Stimulated activated CD8-positive, alpha-beta memory T cell treated with anti-CD3 and anti-CD28 coated beads, Interleukin-15, amount 100 ng/mL, for 24 hours (primary cell): ENCODE data around the gene PLD6.
"Not testable (repeated sequence)": the region's sequence is repeated elsewhere in the genome, so short reads cannot be mapped to it uniquely, and the experiment has no call there.

ENCODE experiments used
- DNase-seq: peaks from one replicate; pipeline ENCODE4 v3.0.0-alpha.2; 2020; ENCODE audit warnings: low read depth

Gene PLD6

DNA sequence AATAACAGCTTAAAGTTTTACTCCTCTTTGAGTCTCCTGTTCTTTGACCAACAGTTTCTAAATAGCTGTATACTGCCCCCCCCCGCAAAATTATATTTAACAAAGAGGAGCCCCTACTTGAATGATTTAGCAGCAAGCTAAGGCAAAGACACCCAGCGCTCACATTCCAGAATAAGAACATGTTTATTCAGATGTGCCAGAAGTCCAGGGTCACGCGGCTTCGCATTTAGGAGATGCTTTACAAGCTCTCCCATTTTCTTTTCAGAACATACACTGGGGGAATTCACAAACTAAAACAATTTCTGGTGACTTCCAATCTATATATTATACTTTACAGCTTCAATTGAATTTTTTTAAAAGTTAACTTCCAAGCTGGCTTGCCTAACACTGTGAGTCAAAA lies 5.3 kb downstream of the PLD6 start:
- no peak for DNase-seq

DNA sequence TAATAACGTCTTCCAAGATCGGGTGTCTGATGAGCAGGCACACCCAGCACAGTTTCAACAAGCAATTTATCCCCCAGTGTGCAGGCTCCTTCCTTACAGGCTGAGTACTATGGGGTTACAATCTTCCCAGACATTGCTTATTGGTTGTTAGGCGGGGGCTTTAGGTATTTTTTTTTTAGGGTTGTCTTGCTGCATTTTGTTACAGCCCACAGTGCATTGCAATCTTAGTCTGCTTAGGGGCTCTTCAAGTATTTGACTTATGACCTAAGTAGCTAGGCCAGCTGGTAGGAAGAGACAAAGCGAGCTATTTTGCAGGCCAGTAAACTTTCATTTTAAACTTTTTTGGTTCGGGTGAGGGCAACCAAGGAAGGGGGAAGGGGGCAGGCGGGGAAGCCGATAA lies 5.8 kb downstream of the PLD6 start:
- no peak for DNase-seq

DNA sequence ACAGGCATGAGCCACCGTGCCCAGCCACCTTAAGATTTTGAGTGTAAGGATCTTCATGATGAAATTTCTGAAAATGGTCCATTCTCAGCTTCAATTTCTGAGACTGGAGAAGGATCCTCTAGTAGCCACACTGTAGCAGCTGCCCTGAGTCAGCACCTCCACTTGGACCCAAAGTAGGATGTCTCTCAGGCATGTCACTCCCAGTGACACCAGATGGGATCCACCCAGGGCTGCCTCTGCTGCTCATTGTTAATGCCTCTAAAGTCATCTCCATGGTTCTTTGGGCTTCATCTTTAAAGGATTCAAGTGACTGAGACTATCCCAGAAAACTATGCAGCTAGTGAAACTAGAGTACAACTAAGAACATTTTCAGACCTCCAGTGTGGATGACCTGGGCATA lies 7.9 kb downstream of the PLD6 start:
- no peak for DNase-seq

DNA sequence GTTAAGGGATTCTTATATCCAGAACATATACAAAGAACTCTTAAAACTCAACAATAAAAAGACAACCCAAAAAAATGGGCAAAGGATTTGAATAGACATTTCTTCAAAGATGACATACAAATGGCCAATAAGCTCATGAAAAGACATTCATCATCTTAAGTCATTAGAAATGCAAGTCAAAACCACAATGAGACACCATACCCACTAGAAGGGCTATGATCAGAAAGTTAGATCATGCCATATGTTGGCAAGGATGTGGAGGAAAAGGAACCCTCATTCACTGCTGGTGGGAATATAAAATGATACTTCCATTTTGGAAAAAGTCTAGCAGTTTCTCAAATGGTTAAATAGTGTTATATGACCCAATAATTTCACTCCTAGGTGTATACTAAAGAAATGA lies 9.4 kb downstream of the PLD6 start:
- DNase-seq, result no peak

DNA sequence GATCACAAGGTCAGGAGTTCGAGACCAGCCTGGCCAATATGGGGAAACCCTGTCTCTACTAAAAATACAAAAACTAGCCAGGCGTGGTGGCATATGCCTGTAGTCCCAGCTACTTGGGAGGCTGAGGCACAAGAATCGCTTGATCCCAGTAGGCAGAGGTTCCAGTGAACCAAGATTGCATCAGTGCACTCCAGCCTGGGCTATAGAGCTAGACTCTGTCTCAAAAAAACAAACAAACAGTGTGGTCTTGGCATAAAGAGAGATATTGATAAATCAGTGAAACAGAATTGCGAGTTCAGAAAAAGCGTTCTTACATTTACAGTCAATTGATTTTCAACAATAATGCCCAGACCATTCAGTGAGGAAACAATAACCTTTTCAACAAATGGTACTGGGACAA lies 10.7 kb downstream of the PLD6 start:
- not testable (repeated sequence) for DNase-seq

DNA sequence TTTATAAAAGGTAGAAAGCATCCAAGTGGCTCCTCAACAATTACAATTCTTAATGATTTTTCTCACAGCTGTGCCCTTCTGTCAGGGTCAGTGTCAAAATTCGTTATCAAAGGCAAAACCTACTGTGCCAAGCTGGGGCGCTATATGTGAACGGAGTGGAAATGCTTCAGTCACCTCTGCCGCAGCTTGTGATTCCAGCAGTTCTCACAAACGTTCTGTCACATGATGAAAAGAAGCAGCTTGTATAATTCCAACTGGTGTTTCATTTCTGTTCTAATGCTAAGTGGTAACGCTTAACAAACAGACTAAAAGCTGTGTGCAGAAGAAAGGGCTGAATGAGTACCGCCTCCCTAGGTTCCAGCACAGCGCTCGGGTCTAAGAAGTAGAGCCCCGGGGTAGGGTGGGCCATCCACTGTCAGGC lies 14.2 kb downstream of the PLD6 start:
- DNase-seq, result no peak

DNA sequence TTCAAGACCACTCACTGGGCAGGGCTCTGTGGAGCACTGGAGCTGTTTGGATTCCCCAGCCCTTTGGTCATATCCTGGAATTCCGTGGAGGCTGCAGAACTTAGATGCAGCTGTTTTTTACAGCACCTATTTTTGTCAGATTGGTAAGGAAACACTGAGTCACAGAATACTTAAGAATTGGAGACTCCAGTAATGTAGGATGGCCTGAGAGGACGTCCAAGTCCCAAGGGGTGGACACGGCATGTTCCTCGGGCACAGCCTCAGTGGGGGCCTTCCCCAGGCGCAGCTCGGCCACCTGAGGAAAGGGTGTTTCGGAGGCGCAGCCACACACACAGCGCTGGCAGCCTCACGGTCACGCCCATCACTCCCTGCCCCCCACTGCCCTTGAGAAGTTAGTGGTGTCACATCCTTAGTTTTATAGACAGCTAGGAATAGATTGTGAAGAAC lies 14.8 kb downstream of the PLD6 start:
- DNase-seq, result no peak

DNA sequence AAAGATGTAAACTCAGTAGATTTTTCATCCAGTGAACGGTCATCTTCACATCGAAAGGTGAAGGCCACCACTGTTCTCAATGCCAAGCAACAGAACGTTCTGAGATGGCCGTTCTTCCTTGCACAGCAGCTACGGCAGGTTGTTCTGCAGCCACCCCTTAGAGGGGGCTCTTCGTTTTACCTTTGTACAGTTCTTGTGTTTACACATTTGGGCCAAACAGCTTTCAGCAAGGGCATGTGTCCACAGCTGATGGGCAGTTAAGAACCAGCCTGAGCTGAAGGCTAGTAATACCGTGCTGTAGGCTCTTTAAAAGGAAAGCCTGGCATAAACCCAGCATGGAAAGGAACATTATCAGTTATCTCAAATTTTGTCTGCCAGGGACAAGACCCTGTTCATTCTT lies 15.9 kb downstream of the PLD6 start:
- no peak for DNase-seq

DNA sequence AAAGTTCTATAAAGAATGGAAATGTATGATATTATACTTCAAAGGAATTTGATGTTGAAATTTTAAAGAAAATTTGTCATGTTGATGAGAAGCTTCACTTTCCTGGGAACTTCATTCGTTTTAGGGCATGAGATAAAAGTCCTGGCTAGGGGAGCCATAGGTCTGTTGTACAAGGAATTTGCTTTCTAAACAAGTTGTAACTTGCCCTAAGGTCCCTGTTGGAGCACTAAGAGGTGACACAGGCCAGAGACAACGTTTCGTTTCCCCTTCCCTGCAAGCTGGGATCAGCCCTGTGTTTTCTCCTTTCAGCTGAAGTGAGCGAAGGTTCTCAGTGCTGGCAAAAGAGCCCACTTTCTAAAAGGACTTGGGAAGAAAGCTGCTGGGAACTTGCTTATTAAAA lies 16.6 kb downstream of the PLD6 start:
- DNase-seq, result no peak

DNA sequence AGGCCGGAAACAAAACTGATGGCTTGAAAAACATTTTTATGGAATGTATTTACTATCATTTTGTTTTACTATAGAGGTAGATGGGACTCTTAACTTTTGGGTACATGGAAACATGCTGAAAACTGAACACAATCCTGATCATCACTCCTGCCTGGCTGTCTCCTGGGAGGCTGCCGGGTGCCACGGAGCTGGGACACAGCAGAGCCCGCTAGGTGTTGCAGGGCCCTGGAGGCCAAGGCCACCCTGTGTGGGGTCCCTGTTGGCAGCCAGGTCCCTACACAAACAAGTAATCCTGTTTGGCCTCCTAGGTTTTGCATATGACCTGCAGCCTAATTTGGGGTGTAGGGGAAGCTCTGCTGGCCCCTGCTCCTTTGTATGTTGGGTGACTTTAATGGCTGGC lies 17.5 kb downstream of the PLD6 start:
- DNase-seq, result no peak

DNA sequence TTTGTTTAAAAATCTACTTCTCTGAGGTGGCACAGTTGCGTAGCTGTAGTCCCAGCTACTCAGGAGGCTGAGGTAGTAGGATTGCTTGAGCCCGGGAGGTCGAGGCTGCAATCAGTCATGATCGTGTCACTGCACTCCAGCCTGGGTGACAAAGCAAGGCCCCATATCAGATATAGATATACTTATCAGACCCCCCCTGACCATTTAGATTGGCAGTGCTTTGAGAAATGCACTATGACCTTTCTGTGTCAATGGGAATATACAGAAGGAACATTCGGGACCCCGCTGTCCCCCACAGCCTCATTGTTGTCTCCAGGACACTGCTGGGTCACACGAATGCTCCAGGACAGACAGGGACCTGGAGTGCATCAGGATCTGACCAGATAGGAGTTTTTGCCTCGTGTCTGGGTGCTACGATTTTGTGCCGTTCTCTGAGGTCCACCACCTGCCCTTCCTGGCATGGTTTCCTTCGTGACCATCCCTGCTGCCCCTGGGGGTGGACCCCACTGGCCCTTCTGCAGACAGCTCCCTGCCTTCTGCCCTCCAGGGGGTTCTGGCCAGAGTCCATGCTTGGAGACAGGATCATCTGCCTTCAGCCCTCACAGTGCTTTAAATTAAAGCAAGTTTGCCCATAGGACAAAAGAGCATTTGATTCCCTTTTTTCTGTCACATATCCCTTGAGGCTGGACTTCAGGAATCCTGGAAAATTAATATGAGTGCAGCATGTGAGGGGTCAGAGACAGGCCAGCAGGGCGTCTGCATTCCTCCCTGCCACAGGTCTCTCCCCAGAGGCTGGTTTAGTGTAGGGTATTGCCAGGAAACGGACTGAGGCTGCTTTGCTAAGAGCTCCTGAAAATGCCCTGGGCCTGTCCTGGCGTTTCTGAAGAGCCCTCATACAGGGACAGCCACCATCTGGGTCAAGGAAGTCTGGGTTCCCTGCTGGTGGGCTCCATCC lies 19.3 kb downstream of the PLD6 start:
- no peak for DNase-seq

DNA sequence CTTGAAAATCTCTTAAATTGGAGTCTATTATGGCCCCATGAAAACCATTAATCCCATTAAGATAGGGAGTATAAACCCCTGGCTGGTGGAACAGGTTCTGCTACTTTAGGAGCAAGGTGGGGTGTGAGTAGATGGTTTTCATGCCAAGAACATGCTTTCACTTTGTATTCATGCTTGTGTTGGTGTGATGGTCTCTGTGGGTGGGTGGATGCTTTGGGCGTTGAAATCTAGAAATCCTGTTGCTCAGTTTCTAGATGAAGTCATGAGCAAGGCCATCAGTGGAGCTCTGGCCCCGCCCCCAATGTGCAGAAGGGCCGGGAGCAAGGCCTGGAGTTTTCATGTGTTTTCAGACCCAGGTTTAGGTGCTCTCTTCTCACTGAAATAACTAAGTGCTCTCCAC lies 20.1 kb downstream of the PLD6 start:
- DNase-seq, result no peak

DNA sequence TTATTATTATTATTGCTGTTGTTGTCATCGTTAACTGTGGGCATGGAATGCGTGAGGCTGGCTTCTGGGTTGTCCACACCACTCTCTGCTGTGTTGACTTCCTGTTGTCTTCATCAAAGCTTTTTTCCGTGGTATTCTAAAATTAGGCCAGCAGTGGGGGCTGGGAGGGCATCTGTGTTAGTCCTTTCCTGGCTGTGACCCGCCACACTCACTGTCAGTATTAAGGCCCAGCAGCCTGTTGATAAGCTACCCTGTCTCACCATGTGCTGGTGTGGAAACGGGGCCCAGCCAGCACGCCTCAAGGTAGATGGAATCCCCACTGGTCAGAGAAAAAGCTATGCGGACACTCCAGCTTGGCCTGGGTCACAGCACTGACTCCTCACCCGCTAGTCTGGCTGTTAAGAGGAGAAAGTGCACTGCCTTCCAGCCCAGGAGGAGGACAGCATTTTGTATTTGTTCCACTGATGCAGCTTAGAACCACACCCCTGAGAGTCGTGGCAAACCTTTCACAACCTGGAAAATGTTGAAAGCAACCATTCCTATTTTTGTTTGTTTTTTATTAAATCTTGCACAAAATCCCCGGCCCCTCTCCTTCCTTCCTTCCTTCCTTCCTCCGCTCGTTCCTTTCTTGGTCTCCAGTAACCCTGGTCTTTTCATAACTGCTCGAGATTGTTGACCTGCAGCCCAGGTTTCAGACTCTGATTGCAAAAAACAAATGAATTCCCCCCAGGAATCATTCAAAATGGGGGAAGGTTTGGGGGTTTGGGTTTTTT lies 21.0 kb downstream of the PLD6 start:
- not testable (repeated sequence) for DNase-seq

DNA sequence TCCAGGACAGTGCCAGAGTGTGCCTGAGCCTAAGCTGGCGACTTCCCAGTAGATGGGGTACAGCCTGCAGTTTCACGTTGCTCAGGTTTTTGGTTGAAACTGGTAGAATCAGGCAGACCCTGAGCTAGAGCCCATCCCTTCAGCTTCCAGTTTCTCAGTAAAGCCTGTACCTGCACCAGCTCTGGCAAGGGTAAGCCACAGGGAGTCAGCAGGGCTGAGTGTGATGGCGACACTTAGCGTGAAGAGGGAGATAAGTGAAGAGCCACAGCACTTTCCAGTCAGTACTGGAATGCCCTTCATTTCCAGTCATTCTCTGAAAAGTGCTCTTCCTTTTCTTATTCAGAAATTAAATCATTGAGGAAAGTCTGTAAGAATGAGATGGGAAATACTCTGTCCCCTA lies 22.4 kb downstream of the PLD6 start:
- no peak for DNase-seq

DNA sequence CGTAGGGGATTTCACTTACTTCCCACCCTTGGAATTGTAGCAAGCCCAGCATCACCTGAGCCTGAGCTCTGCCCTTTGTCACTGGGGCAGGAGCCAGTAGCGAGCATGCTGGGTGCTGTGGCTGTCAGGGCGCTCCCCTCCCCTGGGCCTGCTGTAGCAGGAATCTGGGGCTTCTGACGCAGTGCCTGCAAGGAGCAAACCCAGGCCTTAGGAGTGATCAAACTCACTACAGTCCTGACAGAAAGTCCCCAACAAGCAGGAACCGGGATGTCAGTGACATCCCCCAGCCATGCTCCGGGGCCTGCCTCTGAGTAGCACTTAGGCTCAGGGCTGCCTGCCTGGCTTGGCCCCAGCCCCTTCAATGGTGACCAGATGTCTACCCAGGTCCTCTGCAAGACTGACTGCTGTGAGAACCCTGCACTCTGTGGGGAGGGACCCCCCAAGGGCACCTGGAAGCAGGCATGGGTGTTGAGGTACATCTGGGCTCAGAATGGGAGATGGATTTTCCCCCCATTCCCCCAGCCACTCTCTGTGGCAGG lies 23.5 kb downstream of the PLD6 start:
- DNase-seq, result no peak

DNA sequence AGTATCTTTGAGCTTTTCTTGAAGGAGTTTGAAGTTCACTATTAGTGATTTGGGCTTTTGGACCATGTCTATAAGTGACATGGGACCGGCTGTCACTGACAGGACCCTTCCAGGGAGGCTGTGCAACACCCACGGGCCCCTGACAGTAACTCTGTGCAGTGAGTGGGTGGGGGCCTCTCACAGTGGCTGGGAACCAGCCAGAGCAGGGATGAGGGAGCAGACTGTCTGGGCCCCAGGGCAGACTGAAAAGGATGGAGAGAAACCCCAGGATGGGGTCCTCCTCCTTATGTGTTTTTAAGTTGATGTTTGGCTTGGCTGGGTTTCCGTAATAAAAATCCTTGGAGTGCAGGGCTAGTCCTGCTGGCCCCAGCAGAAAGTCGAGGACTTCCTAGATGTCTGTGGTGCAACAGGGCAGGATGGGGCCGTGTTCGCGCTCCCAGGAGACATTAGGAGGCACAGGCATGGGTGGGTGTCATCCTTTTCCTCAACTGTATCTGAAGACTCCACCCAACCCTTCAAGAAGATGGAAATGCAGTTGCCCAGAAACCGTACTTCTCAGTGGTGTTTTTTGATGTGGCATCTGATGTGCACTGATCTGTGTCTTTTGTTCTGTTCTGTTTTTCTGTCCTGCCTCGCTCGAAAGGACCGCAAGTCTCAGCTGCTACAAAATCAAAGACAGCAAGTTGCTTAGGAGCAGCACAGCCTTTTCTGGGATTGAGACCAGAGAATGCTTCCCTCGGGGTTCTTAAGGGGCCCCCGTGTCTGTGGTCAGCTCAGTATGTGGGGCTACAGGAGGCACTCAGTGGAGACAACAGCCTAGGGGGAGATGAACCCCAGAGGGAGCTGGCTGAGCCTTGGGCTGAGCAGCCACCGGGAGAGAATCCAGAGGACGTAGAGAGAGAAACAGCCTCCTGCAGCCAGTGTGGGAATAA lies 24.2 kb downstream of the PLD6 start:
- no peak for DNase-seq

DNA sequence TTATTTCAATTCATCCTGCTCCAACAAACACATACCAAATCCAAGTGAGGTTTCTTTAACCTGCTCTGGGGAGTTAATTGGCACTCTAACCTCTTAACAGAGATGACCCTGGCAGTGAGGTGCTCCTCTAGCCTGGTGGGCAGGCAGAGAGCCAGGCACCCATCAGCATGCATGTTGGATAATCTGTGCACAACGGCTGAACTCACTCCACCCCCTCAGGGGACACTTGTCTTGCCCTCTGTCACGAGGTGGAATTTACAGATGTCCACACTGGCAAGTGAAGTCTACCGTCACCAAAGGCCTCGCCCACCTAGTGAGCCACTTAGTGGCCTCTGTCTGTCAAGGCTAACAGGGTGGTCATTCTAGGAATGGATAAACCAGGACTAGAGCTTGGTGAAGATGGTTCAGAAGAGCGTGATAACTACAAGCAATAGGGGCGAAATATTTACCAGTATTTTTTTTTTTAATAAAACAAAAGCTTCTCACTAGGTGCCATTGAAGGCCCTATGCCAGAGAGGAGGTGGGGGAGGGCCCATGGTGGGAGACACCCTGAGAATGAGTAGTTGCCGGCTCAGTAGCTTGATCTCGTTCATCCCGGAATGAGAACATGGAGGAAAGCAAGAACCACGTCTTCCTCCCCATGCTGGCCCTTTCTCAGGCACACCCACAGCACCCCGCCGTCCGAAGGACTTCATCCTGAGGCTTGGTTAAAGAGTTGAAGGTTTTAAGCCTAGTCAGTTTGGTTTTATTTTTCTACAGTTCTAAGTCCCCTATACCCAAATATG lies 25.2 kb downstream of the PLD6 start:
- no peak for DNase-seq

DNA sequence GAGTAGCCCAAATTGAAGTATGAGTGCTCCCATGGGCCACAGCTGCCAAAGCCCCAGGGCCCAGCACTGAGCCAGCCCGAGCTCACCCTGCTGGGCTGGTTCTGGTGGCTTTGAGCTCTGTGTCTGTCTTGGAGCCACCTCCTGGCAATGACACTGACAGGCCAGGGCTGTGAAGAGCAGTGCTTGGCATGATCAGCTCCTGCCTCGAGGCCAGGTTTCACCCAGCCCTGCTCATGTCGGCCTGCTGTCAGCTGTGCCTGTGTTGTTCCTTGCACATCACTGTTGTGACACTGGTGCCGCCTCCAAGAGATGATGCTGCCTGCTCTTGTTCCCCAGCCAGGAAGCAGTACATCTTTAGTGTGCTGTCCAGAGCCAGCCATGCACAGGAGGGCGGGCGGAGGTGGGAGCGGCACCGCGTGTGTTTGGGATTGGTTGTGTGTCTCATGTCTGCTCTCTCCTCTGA lies 26.0 kb downstream of the PLD6 start:
- no peak for DNase-seq

DNA sequence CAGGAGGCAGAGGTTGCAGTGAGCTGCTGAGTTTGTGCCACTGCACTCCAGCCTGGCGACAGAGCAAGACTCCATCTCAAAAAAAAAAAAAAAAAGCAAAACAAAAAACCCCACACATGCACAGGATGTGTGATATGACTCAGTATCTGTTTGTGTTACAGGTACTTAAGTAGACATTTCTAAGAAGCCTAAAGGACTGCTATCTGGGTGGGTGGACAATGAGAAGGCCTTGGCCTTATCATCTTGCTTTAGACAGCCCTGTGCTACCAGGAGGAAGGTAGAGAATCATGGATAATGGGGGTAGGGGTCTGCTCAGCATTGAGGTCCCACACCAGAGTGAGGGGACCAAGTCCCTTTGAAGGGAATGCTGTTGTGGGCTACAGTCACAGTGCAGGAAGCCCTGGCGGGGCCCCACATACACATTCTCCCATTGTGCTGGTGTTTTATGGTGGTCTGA lies 26.7 kb downstream of the PLD6 start:
- no peak for DNase-seq

DNA sequence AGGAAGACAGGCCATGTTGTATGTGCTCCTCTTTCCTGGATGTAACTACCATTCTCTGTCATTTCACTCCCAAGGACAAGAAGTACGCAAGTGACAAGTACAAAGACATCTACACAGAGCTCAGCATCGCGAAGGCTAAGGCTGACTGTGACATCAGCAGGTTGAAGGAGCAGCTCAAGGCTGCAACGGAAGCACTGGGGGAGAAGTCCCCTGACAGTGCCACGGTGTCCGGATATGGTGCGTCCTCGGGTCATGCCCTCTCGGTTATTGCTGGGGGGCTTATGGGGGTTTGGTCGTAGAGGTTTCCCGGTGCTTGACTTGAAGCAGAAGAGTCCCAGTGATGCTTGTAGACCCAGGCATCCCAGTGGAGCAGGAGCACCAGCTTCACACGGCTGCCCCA lies 29.0 kb downstream of the PLD6 start:
- no peak for DNase-seq

DNA sequence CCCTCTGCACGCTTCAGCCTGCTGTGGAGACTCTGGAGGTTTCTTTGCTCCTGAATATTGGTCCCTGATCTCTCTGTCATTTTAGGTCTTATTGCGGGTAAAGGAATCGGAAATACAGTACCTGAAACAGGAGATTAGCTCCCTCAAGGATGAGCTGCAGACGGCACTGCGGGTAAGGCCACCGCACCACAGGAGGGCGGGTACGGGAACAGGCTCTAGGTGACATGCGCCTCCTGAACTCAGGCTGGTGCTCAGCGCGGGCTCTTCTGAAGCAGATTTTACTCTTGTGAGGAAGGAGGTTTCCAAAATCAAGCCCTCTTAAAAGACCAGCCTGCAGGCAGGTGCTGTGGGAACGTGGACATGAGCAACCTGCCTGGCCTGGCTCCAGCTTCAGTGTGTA lies 29.8 kb downstream of the PLD6 start:
- DNase-seq, result no peak
